HG02885 (cell line): ENCODE data around the gene ERP29.
"Not testable (repeated sequence)": the region's sequence is repeated elsewhere in the genome, so short reads cannot be mapped to it uniquely, and the experiment has no call there.

Experiments used
- ATAC-seq: cut with Tn5 transposase; IDR thresholded peaks from one replicate; pipeline ENCODE4 v1.9.1; 2021; ENCODE audit warnings: mild to moderate bottlenecking; ENCODE audit not compliant: unreplicated experiment, poor library complexity

The ERP29 gene

DNA sequence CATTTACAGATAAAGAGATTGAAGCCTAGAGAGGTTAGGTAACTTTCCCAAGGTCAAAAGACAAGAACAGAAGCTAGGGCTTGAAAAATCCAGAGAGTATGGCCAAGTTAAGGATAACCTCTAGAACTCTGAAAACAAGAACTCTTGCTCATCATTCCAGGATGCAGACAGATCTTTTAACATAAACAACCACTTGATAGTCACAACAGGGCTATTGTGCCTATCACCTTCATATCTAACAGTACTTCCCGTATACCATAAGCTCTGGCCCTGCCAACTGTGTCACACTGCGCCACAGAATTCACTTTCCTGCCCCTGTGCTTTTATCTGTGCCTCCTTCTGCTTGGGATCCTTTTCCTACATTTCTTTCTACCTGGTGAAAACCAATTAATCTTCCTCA lies 18.2 kb downstream of the ERP29 start:
- no peak for ATAC-seq

DNA sequence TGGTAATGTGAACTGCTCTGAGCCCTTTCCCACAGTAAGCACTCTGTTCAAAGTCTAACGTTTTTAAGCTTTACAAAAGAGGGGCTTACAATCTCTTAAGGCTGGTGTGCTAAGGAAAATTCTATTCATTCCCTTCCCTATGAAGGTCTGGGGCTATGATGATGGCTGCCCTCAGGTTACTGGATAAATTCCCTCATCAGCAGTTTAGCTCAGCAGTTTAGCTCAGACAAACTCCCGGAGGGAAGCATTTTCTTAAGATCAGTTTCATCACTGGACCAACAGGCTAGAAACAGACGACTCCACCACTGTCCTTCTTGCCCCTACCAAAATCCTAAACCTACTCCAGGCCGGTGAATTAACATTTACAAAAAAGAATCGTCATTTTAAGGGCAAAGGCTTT lies 19.1 kb downstream of the ERP29 start:
- no peak for ATAC-seq

- no peak for ATAC-seq
These were observed 22.1 kb downstream of the ERP29 start for GRCh38 chr12:112035219-112035785.

DNA sequence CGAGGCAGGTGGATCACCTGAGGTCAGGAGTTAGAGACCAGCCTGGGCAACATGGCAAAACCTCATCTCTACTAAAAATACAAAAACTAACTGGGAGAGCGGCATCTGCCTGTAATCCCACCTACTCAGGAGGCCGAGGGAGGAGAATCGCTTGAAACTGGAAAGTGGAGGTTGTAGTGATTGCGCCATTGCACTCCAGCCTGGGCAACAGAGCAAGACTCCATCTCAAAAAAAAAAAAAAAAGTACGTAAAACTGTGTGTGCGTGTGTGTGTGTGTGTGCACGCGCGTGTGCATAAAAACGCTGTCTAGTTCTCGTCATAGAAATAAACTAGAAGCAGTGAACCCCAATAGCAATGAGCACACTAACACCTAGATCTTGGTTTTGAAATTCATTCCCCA lies 23.4 kb downstream of the ERP29 start:
- not testable (repeated sequence) for ATAC-seq

DNA sequence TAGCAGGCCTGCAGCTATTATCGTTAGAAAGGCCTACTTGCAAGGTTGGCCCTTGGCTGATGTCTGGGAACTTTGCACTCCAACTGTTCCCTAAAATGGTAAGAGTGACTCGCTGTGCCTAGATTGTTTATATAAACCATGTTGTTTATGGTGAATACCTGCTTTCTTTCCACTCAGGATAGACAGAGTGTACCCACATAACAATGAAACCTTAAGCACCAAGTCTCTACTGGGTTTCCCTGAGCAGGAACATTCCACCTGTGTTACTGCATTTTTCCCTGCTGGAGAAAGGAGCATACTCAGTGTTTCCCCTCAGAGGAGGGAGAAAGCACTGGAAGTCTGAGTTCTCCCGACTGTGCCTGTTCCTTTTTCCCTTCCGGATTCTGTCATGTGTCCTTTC lies 32.8 kb downstream of the ERP29 start:
- ATAC-seq, result no peak

- no peak for ATAC-seq
These were observed 36.1 kb downstream of the ERP29 start for GRCh38 chr12:112049351-112049750.

DNA sequence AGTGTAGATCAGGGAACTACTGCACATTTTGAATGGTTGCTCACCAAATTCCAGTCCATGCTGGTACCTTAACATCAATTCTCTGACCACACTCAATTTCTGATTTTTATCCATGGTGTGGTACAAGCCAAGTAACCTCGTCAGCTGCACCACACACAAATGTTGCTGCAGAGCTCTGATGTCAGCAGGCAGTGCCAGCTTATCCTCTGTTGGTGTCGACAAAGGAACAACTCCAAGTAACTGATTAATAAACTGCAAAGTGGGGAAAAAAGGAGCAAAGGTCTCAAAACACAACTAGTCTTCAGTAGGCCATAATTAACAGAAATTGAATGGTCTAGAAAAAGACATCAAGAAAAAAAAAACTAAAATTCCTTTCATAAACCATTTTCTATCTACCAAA lies 47.9 kb downstream of the ERP29 start:
- ATAC-seq, result no peak

- no peak for ATAC-seq
These were observed 50.0 kb downstream of the ERP29 start for GRCh38 chr12:112063273-112063672.

DNA sequence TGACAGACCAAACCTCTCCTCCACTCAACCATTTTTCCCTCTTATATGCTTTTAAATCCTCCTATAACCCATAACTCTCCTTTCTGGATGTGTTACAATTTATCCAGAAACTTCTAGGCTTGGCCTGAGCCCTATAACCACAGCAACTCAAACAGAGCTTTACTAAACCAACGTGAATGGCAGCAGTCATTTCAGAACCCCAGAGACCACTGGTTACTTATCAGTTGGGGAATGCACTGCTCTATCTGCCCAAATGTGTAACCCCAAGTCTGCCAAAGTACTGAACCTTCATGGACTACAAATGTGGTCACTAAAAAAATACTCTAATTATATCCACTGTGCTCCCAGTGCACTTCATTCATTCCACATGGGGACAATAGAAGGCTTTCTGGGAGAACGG lies 53.3 kb downstream of the ERP29 start:
- ATAC-seq, result no peak
